Neuronal stem cell (in vitro differentiated cells): ENCODE measurements around the gene GDPD5.

Experiments
- DNase-seq: peaks from one replicate; pipeline ENCODE4 v3.0.0-alpha.2; 2013; ENCODE audit warnings: low spot score
- H2AFZ ChIP-seq: one replicate; pipeline ENCODE4 v1.6.1; 2013; ENCODE audit warnings: mild to moderate bottlenecking, low read length, inconsistent platforms
- H2AK5ac ChIP-seq: 2 replicates; pipeline ENCODE4 v1.6.1; 2013; ENCODE audit warnings: low read depth, mild to moderate bottlenecking, inconsistent platforms, low read length, moderate library complexity, mixed read lengths
- H2BK120ac ChIP-seq: 2 replicates; pipeline ENCODE4 v1.6.1; 2013; ENCODE audit warnings: low read depth, mild to moderate bottlenecking, inconsistent platforms, low read length, moderate library complexity, mixed read lengths
- H2BK12ac ChIP-seq: one replicate; pipeline ENCODE4 v1.6.1; 2013; ENCODE audit warnings: low read length, inconsistent platforms
- H2BK15ac ChIP-seq: 2 replicates; pipeline ENCODE4 v1.6.1; 2013; ENCODE audit warnings: mild to moderate bottlenecking, low read length, inconsistent platforms, mixed read lengths
- H2BK5ac ChIP-seq: one replicate; pipeline ENCODE4 v1.6.1; 2013; ENCODE audit warnings: inconsistent platforms, mild to moderate bottlenecking, low read length, moderate library complexity
- H3K14ac ChIP-seq: one replicate; pipeline ENCODE4 v1.6.1; 2013; ENCODE audit warnings: low read length, inconsistent platforms
- H3K18ac ChIP-seq: 2 replicates; pipeline ENCODE4 v1.6.1; 2013; ENCODE audit warnings: low read length, inconsistent platforms
- H3K23ac ChIP-seq: 2 replicates; pipeline ENCODE4 v1.6.1; 2013; ENCODE audit warnings: low read depth, mild to moderate bottlenecking, mixed read lengths, low read length, inconsistent platforms; ENCODE audit not compliant: poor library complexity
- H3K27ac ChIP-seq: replicated peaks from 3 replicates; pipeline ENCODE4 v1.5.1; 2013; ENCODE audit warnings: low read length, inconsistent platforms
- H3K27me3 ChIP-seq, 3 experiments: 2 replicates each; pipeline ENCODE4 v1.6.1; 2013; ENCODE audit warnings: low read length in 3 of 3, mild to moderate bottlenecking in 2 of 3, inconsistent platforms in 1 of 3, low read depth in 1 of 3, mixed read lengths in 1 of 3, moderate library complexity in 1 of 3; ENCODE audit not compliant: control insufficient read depth in 3 of 3, insufficient read depth in 3 of 3
- H3K36me3 ChIP-seq, 2 donors: replicated peaks in 1 of 2; 2 replicates each; pipeline ENCODE4 v1.6.1; 2013; ENCODE audit warnings: low read length in 2 of 2; ENCODE audit not compliant: control insufficient read depth in 2 of 2, insufficient read depth in 2 of 2
- H3K4ac ChIP-seq: 2 replicates; pipeline ENCODE4 v1.6.1; 2013; ENCODE audit warnings: inconsistent platforms, mild to moderate bottlenecking, low read length, moderate library complexity
- H3K4me1 ChIP-seq, 2 donors: 1 replicate in 1 of 2; 2 replicates in 1 of 2; pipeline ENCODE4 v1.6.1; 2013; ENCODE audit warnings: low read length in 2 of 2, low read depth in 1 of 2; ENCODE audit not compliant: control insufficient read depth in 2 of 2, insufficient read depth in 1 of 2
- H3K4me2 ChIP-seq: one replicate; pipeline ENCODE4 v1.6.1; 2013; ENCODE audit warnings: mild to moderate bottlenecking, low read length, inconsistent platforms; ENCODE audit not compliant: insufficient read depth, poor library complexity, severe bottlenecking
- H3K4me3 ChIP-seq, 2 donors: 2 replicates each; pipeline ENCODE4 v1.5.1; 2013; ENCODE audit warnings: low read length in 2 of 2, mild to moderate bottlenecking in 2 of 2, inconsistent platforms in 1 of 2, moderate library complexity in 1 of 2
- H3K79me1 ChIP-seq: one replicate; pipeline ENCODE4 v1.6.1; 2013; ENCODE audit warnings: low read depth, mild to moderate bottlenecking, inconsistent platforms, low read length, moderate library complexity
- H3K9ac ChIP-seq: one replicate; pipeline ENCODE4 v1.6.1; 2013; ENCODE audit warnings: mild to moderate bottlenecking, low read depth, low read length, inconsistent platforms; ENCODE audit not compliant: poor library complexity
- H3K9me3 ChIP-seq, 2 donors: replicated peaks in 1 of 2; 2 replicates each; pipeline versions ENCODE3 to v1.6.1; 2013; ENCODE audit warnings: low read length in 2 of 2, mild to moderate bottlenecking in 2 of 2, inconsistent platforms in 1 of 2, low read depth in 1 of 2, mixed read lengths in 1 of 2, moderate library complexity in 1 of 2; ENCODE audit not compliant: control insufficient read depth in 2 of 2, insufficient read depth in 1 of 2
- H4K8ac ChIP-seq: one replicate; pipeline ENCODE4 v1.6.1; 2013; ENCODE audit warnings: low read depth, mild to moderate bottlenecking, inconsistent platforms, low read length, moderate library complexity
- H4K91ac ChIP-seq: one replicate; pipeline ENCODE4 v1.6.1; 2013; ENCODE audit warnings: low read length, low read depth, mild to moderate bottlenecking, inconsistent platforms; ENCODE audit not compliant: poor library complexity
- WGBS, 2 donors: extraction: QIAGEN DNeasy Blood & Tissue Kit; methylation state at CpG; one replicate each; pipeline ENCODE4 v1.1.7; 2013; ENCODE audit warnings: missing lambda C conversion rate in 2 of 2, mixed read lengths in 1 of 2; ENCODE audit not compliant: insufficient read length in 2 of 2, insufficient replicate concordance in 1 of 2; ENCODE audit errors: extremely low coverage in 2 of 2; 5-methylcytosine and 5-hydroxymethylcytosine counted together

GDPD5 gene

DNA sequence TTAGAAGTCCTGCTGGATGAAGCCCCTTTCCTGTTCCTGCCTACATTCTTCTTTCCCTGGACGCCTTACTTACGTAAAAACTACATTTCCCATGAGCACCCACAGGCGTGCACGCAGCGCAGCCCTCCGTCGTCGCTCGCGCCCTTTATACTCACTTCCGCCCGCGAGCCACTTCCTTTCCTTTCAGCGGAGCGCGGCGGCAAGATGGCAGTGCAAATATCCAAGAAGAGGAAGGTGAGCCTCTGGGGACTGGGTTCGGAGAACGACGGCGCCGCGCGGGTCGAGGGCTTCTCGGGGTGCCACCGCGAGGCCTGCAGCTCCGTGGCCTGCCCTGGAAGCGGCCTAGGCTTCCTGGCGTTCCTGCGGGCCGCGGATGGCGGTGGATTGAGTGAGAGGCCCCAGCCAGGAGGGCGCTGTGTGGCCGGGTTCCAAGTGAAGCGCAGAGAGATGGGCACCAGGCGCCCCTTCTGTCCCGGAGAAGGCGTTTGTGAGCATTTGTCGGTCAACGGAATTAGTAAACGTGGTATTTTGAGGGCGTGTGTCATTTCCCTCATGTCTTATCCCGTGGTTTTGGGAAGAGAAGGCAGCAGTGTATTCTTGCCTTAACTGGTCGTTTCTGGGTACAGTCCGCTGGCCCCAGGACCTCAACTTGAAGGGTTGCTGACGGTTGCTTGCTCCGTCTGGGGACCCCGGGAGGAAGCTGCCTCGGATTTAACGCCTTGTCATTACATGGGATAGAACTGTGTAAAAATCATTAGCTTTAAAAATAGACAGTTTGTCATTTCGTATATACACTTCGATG is 126.2 kb downstream of the GDPD5 start, which contains the start of gene RPS3:
Gene RPS3, plus strand, starts transcription at position 175 of the 802 bp plus-strand sequence. Its CDS starts 30 bp downstream, at position 205.
- Histone ChIP-seq H2AFZ (peak within 1 kb of the TSS; percentile 93), H3K4ac (no peak within 1 kb of the TSS), H3K4me1 (peaks cover 3 to 12% of the 10 kb centered on the region in 2 donors), H3K79me1 (peaks cover 4% of the 10 kb centered on the region), H3K23ac (peak within 1 kb of the TSS; percentile 95), H2BK120ac (no peak within 1 kb of the TSS), H2BK15ac (no peak within 1 kb of the TSS), H3K4me2 (peak within 1 kb of the TSS; percentile 63), H2AK5ac (peak within 1 kb of the TSS; percentile 90), H4K8ac (no peak within 1 kb of the TSS), H3K9ac (peak within 1 kb of the TSS; percentile 87), H4K91ac (no peak within 1 kb of the TSS), H3K36me3 (peaks cover 33 to 45% of the 10 kb centered on the region in 2 donors), H3K18ac (peak within 1 kb of the TSS; percentile 99), H3K27me3 (peaks cover 0 to 10% (median 0%) of the 10 kb centered on the region in 3 experiments), H3K4me3 (peak within 1 kb of the TSS; percentile 83 to 95), H3K9me3 (no peaks in the 10 kb centered on the region), H3K14ac (no peak within 1 kb of the TSS), H3K27ac (peak within 1 kb of the TSS; percentile 88), H2BK5ac (peak within 1 kb of the TSS; percentile 83), H2BK12ac (no peak within 1 kb of the TSS)
- DNase-seq: peak; percentile 89
- WGBS, 2 donors: no CpG with 5 or more reads among the region's 55 CpGs

DNA sequence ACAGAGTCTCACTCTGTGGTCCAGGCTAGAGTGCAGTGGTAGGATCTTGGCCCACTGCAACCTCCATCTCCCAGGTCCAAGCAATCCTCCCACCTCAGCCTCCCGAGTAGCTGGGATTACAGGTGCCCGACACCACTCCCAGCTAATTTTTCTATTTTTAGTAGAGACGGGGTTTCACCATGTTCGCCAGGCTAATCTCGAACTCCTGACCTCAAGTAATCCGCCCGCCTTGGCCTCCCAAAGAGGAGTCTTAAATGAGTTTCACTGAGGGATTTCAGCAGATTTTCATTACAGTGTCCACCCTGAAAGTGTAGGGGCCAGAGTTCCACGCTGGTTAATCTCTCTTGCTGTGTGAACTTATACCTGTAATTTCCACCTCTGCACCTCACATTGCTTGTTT is 126.8 kb downstream of the GDPD5 start:
- no peak overlapping the region for H3K14ac ChIP-seq
- no peak overlapping the region for H3K18ac ChIP-seq
- H3K79me1 ChIP-seq: peaks cover 4% of the 10 kb centered on the region
- H2BK12ac ChIP-seq: no peak overlapping the region
- no peak overlapping the region for H3K9ac ChIP-seq
- peaks cover 0 to 14% (median 0%) of the 10 kb centered on the region in 3 experiments for H3K27me3 ChIP-seq
- no peak overlapping the region for H4K91ac ChIP-seq
- peak overlapping the region in 1 of 2 donors; percentile 83 for H3K4me3 ChIP-seq
- no peak for DNase-seq
- H2BK120ac ChIP-seq: no peak overlapping the region
- no peak overlapping the region for H2BK5ac ChIP-seq
- H4K8ac ChIP-seq: no peak overlapping the region
- no peak overlapping the region for H3K27ac ChIP-seq
- peaks cover 27 to 38% of the 10 kb centered on the region in 2 donors for H3K36me3 ChIP-seq
- no CpG with 5 or more reads among the region's 8 CpGs for WGBS, 2 donors
- H3K4ac ChIP-seq: no peak overlapping the region
- peaks cover 3 to 12% of the 10 kb centered on the region in 2 donors for H3K4me1 ChIP-seq
- H3K23ac ChIP-seq: no peak overlapping the region
- H3K4me2 ChIP-seq: no peak overlapping the region
- H2BK15ac ChIP-seq: no peak overlapping the region
- no peak overlapping the region for H2AK5ac ChIP-seq
- no peaks in the 10 kb centered on the region for H3K9me3 ChIP-seq
- peak overlapping the region; percentile 93 for H2AFZ ChIP-seq

DNA sequence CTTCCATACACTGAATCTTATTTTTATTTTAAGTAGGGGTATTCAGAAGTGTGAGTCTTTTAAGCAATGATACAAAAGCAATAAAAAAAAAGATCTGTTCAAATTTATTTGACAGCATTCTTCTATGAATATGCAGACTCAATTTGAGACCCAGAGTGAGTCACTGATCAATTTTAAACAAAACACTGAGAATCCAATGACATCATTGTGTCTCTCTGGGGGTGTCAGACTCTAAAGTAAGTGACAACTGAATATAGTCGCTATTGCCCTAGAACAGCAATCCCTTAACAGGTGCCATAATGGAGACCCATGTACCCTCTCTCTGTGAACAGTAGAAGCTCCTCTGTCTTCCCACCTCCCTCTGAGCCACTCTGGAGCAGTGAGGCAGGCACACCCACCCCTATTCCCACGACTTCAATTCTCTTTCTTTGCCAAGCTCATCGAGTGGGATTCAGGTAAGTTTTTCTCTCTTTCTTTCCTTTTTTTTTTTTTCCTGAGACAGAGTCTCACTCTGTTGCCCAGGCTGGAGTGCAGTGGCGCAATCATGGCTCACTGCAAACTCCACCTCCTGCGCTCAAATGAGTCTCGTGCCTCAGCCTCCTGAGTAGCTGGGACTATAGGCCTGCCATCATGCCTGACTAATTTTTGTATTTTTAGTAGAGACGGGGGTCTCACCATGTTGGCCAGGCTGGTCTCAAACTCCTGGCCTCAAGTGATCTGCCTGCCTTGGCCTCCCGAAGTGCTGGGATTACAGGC is 131.5 kb downstream of the GDPD5 start:
- no peak overlapping the region for H3K4me3 ChIP-seq
- no peak overlapping the region for H3K4me2 ChIP-seq
- no peak overlapping the region for H4K91ac ChIP-seq
- H3K18ac ChIP-seq: no peak overlapping the region
- no peak overlapping the region for H3K23ac ChIP-seq
- no peaks in the 10 kb centered on the region for H3K79me1 ChIP-seq
- no peak overlapping the region for H3K27ac ChIP-seq
- H3K9ac ChIP-seq: no peak overlapping the region
- no peak for DNase-seq
- no peak overlapping the region for H3K4ac ChIP-seq
- no peaks in the 10 kb centered on the region for H3K9me3 ChIP-seq
- H2BK12ac ChIP-seq: no peak overlapping the region
- no peak overlapping the region for H2AK5ac ChIP-seq
- no peak overlapping the region for H2BK5ac ChIP-seq
- H3K36me3 ChIP-seq: no peaks in the 10 kb centered on the region
- H2BK15ac ChIP-seq: no peak overlapping the region
- no peaks in the 10 kb centered on the region for H3K4me1 ChIP-seq
- no peak overlapping the region for H4K8ac ChIP-seq
- H2AFZ ChIP-seq: no peak overlapping the region
- peaks cover 0 to 21% (median 0%) of the 10 kb centered on the region in 3 experiments for H3K27me3 ChIP-seq
- H2BK120ac ChIP-seq: no peak overlapping the region
- no CpG with 5 or more reads among the region's 8 CpGs for WGBS, 2 donors
- H3K14ac ChIP-seq: no peak overlapping the region

DNA sequence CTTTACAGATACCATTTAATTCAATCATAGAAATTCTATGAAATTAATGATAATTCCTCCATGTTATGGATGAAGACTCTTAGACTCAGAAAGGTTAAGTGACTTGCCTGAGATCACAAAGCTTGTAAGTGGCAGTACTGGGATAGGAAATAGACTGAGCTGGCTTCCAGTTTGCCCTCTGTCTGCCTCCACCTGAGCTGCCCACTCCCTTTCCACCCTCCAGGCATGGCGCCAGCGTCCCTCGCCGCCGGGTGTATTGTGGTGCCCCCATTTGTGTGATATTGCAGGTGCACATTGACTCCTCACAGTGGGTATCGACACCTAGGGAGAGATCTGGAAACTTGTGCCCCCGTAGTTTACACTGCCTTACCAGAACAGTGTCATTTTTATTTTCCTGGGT is 135.8 kb downstream of the GDPD5 start:
- Histone ChIP-seq H3K4me1 (peaks cover 0 to 2% of the 10 kb centered on the region in 2 donors), H2BK12ac (no peak overlapping the region), H4K8ac (no peak overlapping the region), H4K91ac (no peak overlapping the region), H3K27ac (no peak overlapping the region), H3K4ac (no peak overlapping the region), H2BK120ac (no peak overlapping the region), H2BK15ac (no peak overlapping the region), H3K9me3 (no peaks in the 10 kb centered on the region), H3K9ac (no peak overlapping the region), H3K23ac (no peak overlapping the region), H2AFZ (no peak overlapping the region), H3K79me1 (no peaks in the 10 kb centered on the region), H2BK5ac (no peak overlapping the region), H3K14ac (no peak overlapping the region), H3K18ac (no peak overlapping the region), H3K4me3 (peak overlapping the region in 1 of 2 donors; percentile 34), H3K36me3 (no peaks in the 10 kb centered on the region), H3K4me2 (no peak overlapping the region), H3K27me3 (peaks cover 0 to 13% (median 0%) of the 10 kb centered on the region in 3 experiments), H2AK5ac (no peak overlapping the region)
- no peak for DNase-seq
- no CpG with 5 or more reads among the region's 7 CpGs for WGBS, 2 donors
